ENCODE data around the gene HIPK2. TPM values are rescaled to one million over a fixed set of nuclear protein-coding genes. Genes with fewer than 3 reads are reported as not detected.

The HIPK2 gene
- total and polyA plus RNA-seq, 10 of the 15 experiments (the other 5 are each of a cell fraction or from before 2014, with no cell fraction given), result 1.7 to 39.0 (median 9.4) TPM

DNA sequence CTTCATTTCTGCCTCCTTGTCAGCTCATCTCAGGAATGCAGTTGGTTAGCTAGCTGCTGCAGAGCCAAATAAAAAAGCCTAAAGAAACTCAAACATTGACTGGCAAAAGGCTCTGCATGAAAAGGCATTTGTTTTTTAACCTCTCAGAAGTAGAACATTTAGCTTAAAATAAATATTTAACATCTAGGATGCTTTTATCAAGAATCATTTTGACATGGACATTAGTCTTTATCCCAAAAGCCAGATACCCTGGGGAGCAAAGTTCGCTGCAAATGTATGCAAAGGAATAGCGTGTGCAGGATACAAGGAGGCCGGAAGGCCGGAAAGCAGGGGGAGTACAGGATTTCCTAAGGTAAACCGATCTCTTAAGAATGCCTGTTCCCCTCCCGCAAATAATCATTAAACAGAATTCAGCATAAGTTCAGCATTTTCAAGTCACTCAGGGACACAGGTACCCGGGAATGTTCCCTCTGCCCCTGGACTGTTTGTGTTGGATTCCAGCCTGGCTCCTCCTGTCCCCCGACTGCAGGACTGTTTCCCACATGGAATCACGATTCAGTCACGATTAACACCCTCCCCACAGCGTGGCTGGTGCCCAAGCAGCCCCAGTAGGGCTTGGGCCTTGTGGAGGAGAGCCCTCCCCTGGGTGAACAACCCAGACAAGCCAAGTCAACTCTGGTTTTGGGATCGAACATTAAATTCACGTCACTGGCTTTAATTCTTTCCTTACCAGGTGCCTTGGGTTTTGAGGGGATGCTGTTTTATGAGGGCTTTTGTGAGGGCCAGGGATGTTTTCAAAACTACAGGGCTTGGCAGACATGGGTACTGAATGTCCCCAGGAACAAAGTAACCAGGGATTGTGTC, 97.8 kb downstream of the HIPK2 start:
- WGBS (ENCODE audit: insufficient coverage, insufficient replicate concordance, low lambda C conversion rate, missing lambda C conversion rate), result 93% methylated on average over 13 of the region's 13 CpGs
- SMC1A ChIA-PET (ENCODE audit: uncharacterized antibody, unreplicated experiment), result interaction anchor here (0.8 to 1.2 kb wide), 8 partner anchors 10 to 58 kb away, joined by 3 to 7 read pairs (median 3); no protein-coding TSS in a partner anchor
- POLR2A ChIA-PET, result no interaction called here
- Histone ChIP-seq H3K4me2 (ENCODE audit: control insufficient read depth, insufficient read depth) (no peak overlapping the region), H3K79me2 (ENCODE audit: control insufficient read depth, insufficient read depth, low read length) (no peaks in the 10 kb centered on the region), H3K9me3 (replicated peaks; ENCODE audit: control insufficient read depth, insufficient read depth, low read length) (no peaks in the 10 kb centered on the region; the same call in 2 of the 3 replicates), H2AFZ (ENCODE audit: control insufficient read depth, low read depth, low read length) (no peak overlapping the region), H3K27ac (ENCODE audit: control insufficient read depth, insufficient read depth) (peak overlapping the region; percentile 58; the same call in 1 of the 2 replicates), H3K4me1 (ENCODE audit: control insufficient read depth, insufficient read depth, low read length) (peaks cover 45% of the 10 kb centered on the region), H3K36me3 (ENCODE audit: control insufficient read depth in 2 of 2, insufficient read depth in 2 of 2, low read length in 1 of 2) (peaks cover 0 to 2% of the 10 kb centered on the region in 2 experiments; a peak in 1 of 4 replicates), H3K9ac (ENCODE audit: control insufficient read depth, insufficient read depth, low read length) (no peak overlapping the region), H3K4me3 (no peak overlapping the region), H3K27me3 (replicated peaks in 1 of 2; ENCODE audit: control insufficient read depth in 2 of 2, insufficient read depth in 2 of 2, low read length in 1 of 2) (no peaks in the 10 kb centered on the region), H4K20me1 (ENCODE audit: control insufficient read depth, insufficient read depth) (no peaks in the 10 kb centered on the region)
- FAIRE-seq (no peak), ATAC-seq (no peak), DNase-seq (ENCODE audit: low read depth, low spot score) (no peak)
- BruUV-seq (replicated peaks), result no TSS peak
- RAD21 ChIA-PET (ENCODE audit: unreplicated experiment), result interaction anchor here (0.5 to 5.9 kb wide), 7 partner anchors 7 to 219 kb away, joined by 3 to 57 read pairs (median 4); no protein-coding TSS in a partner anchor
- TF ChIP-seq NKRF (conservative IDR thresholded peaks at IDR 0.05) (no peak), SMAD5 (IDR thresholded peaks at IDR 0.05; ENCODE audit: low read depth) (no peak), LARP7 (IDR thresholded peaks at IDR 0.05) (no peak), STAT1 (conservative IDR thresholded peaks at IDR 0.05) (no peak)
- TF ChIP-seq, protein P1, sequence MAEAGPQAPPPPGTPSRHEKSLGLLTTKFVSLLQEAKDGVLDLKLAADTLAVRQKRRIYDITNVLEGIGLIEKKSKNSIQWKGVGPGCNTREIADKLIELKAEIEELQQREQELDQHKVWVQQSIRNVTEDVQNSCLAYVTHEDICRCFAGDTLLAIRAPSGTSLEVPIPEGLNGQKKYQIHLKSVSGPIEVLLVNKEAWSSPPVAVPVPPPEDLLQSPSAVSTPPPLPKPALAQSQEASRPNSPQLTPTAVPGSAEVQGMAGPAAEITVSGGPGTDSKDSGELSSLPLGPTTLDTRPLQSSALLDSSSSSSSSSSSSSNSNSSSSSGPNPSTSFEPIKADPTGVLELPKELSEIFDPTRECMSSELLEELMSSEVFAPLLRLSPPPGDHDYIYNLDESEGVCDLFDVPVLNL (IDR thresholded peaks at IDR 0.05; ENCODE audit: low read depth, low read length), result no peak
- CTCF ChIA-PET, result interaction anchor here (0.9 to 1.8 kb wide), 3 partner anchors 32 to 321 kb away, joined by 3 to 10 read pairs (median 4); no protein-coding TSS in a partner anchor
- in situ Hi-C loops (cut with MboI) (no loop called here), intact Hi-C loops (cut with micrococcal nuclease; ENCODE audit: unreplicated experiment) (loop anchor here (2.0 kb wide), 1 partner anchor 31 kb away; no protein-coding TSS in a partner anchor)

All from GM12878 (cell line).